DND-41 (cell line): ENCODE results near the gene GFM1.

Experiments
- ATAC-seq: fragments of 200-7000 bp; cut with Tn5 transposase; 3 replicates; pipeline ENCODE4 v1.9.1; 2021; ENCODE audit warnings: low read depth; ENCODE audit not compliant: insufficient read depth
- DNase-seq: peaks from one replicate; pipeline ENCODE4 v3.0.0-alpha.2; 2020
- H2AFZ ChIP-seq: 2 replicates; pipeline ENCODE4 v1.6.0; 2012; ENCODE audit warnings: low read depth, low read length
- H3K27ac ChIP-seq: 2 replicates; pipeline ENCODE4 v1.5.1; 2012; ENCODE audit warnings: low read length, inconsistent platforms
- H3K27me3 ChIP-seq: fragments of 200-600 bp; sonication (generic); 2 replicates; pipeline ENCODE4 v1.6.0; 2012; ENCODE audit warnings: low read length, mild to moderate bottlenecking, inconsistent platforms; ENCODE audit not compliant: insufficient read depth, poor library complexity
- H3K36me3 ChIP-seq: 2 replicates; pipeline ENCODE4 v1.5.1; 2012; ENCODE audit warnings: low read length, inconsistent platforms; ENCODE audit not compliant: insufficient read depth
- H3K4me1 ChIP-seq: 2 replicates; pipeline ENCODE4 v1.5.1; 2012; ENCODE audit warnings: mild to moderate bottlenecking, low read length; ENCODE audit not compliant: insufficient read depth
- H3K4me2 ChIP-seq: 2 replicates; pipeline ENCODE4 v1.6.0; 2012; ENCODE audit warnings: mild to moderate bottlenecking, moderate library complexity, low read length, inconsistent platforms; ENCODE audit not compliant: insufficient read depth
- H3K4me3 ChIP-seq, 2 experiments: fragments of 200-600 bp in 1 of 2; shearing (Covaris generic) in 1 of 2; 2 replicates each; pipeline ENCODE4 v1.5.1; 2012 to 2016; ENCODE audit warnings: inconsistent platforms in 2 of 2, low read length in 2 of 2, mild to moderate bottlenecking in 2 of 2, low read depth in 1 of 2, moderate library complexity in 1 of 2
- H3K79me2 ChIP-seq: 2 replicates; pipeline ENCODE4 v1.6.0; 2012; ENCODE audit warnings: low read length, inconsistent platforms; ENCODE audit not compliant: insufficient read depth
- H3K9ac ChIP-seq: 2 replicates; pipeline ENCODE4 v1.6.0; 2012; ENCODE audit warnings: low read depth, mild to moderate bottlenecking, inconsistent platforms, low read length, moderate library complexity
- H3K9me3 ChIP-seq: 2 replicates; pipeline ENCODE4 v1.5.1; 2012; ENCODE audit warnings: low read length, moderate library complexity, mild to moderate bottlenecking, inconsistent platforms; ENCODE audit not compliant: insufficient read depth, severe bottlenecking
- H4K20me1 ChIP-seq: 2 replicates; pipeline ENCODE4 v1.6.0; 2012; ENCODE audit warnings: low read length; ENCODE audit not compliant: insufficient read depth
- EZH2 ChIP-seq: IDR thresholded peaks from 3 replicates; pipeline ENCODE4 v1.6.1; 2012; ENCODE audit warnings: borderline replicate concordance, low read depth, mild to moderate bottlenecking, moderate library complexity, low read length, inconsistent platforms; ENCODE audit not compliant: severe bottlenecking
- TF ChIP-seq, protein P1 (sequence below): IDR thresholded peaks from 2 replicates; pipeline ENCODE4 v1.5.1; 2012; ENCODE audit warnings: borderline replicate concordance, low read length, moderate library complexity, mild to moderate bottlenecking; ENCODE audit not compliant: poor library complexity, severe bottlenecking; ENCODE audit errors: extremely low read depth

The GFM1 gene

DNA sequence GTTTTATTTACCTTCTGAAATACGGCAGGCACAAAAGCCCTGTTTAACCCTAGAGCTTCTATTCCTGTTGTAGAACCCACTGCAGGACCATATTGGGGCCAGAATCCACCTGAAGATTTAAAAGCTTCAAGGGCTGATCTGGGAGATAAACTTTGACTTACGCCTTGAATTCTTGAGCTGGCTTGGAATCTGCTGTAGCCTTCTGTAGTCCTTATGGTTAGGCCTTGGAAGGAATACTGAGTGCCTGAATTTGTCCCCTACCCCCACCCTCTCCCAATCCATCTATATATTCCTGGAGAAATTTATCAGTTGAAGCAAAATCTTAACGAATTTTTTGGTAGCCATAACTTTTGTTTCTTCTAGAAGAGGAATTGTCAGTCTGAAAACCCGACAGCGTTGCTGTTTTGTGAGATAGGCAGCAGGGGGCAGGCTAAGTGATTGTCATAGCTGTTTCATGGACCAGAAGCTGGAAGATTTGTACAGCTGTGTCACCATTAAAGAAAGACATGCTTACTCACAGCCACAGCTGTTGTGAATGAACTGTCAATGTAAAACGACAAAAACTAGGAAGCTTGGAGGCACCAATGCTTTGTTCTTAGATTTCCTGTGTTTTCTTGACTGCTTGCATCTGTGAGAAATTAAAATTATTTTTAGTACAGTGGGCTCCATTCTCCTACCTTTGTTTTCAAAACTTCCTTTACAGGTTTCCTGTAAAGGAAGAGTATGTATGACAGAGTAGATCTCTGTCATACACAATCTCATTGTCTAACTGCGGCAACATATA, 15.3 kb downstream of the GFM1 start:
- H3K4me3 ChIP-seq: no peak overlapping the region
- H3K4me1 ChIP-seq: no peaks in the 10 kb centered on the region
- H3K27ac ChIP-seq: no peak overlapping the region
- H4K20me1 ChIP-seq: peaks cover 3% of the 10 kb centered on the region; the same call in 1 of the 2 replicates
- H3K79me2 ChIP-seq: peaks cover 2% of the 10 kb centered on the region; the same call in 1 of the 2 replicates
- TF ChIP-seq, protein P1, sequence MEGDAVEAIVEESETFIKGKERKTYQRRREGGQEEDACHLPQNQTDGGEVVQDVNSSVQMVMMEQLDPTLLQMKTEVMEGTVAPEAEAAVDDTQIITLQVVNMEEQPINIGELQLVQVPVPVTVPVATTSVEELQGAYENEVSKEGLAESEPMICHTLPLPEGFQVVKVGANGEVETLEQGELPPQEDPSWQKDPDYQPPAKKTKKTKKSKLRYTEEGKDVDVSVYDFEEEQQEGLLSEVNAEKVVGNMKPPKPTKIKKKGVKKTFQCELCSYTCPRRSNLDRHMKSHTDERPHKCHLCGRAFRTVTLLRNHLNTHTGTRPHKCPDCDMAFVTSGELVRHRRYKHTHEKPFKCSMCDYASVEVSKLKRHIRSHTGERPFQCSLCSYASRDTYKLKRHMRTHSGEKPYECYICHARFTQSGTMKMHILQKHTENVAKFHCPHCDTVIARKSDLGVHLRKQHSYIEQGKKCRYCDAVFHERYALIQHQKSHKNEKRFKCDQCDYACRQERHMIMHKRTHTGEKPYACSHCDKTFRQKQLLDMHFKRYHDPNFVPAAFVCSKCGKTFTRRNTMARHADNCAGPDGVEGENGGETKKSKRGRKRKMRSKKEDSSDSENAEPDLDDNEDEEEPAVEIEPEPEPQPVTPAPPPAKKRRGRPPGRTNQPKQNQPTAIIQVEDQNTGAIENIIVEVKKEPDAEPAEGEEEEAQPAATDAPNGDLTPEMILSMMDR: peak; percentile 70
- TF ChIP-seq EZH2: no peak
- H2AFZ ChIP-seq: no peak overlapping the region
- H3K9me3 ChIP-seq: no peaks in the 10 kb centered on the region
- H3K4me2 ChIP-seq: no peak overlapping the region
- H3K27me3 ChIP-seq: no peaks in the 10 kb centered on the region
- DNase-seq (peak; percentile 52), ATAC-seq (peak; percentile 89)
- H3K9ac ChIP-seq: no peak overlapping the region
- H3K36me3 ChIP-seq: peaks cover 83% of the 10 kb centered on the region

DNA sequence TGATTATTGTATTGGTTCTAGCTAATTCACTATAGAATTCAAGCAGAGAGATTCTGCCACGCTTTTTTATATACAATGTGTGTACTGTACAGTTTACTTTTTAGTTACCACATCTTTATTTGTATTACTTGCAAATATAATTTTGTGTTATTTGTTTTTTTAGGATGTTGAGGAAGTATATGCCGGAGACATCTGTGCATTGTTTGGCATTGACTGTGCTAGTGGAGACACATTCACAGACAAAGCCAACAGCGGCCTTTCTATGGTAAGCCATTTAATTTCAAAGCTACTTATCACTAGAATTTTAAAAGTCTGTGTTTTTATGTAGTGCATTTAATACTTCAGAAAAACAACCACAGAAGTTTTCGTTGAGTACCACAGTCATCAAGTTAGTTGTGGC, 16.4 kb downstream of the GFM1 start:
- DNase-seq (no peak), ATAC-seq (no peak)
- H2AFZ ChIP-seq: no peak overlapping the region
- no peaks in the 10 kb centered on the region for H3K27me3 ChIP-seq
- peaks cover 85% of the 10 kb centered on the region for H3K36me3 ChIP-seq
- TF ChIP-seq, protein P1: no peak
- peaks cover 3% of the 10 kb centered on the region; the same call in 1 of the 2 replicates for H4K20me1 ChIP-seq
- H3K79me2 ChIP-seq: peaks cover under 1% of the 10 kb centered on the region; the same call in 1 of the 2 replicates
- no peak overlapping the region for H3K4me3 ChIP-seq
- H3K4me2 ChIP-seq: no peak overlapping the region
- no peaks in the 10 kb centered on the region for H3K9me3 ChIP-seq
- no peak overlapping the region for H3K9ac ChIP-seq
- no peak overlapping the region for H3K27ac ChIP-seq
- no peaks in the 10 kb centered on the region for H3K4me1 ChIP-seq

DNA sequence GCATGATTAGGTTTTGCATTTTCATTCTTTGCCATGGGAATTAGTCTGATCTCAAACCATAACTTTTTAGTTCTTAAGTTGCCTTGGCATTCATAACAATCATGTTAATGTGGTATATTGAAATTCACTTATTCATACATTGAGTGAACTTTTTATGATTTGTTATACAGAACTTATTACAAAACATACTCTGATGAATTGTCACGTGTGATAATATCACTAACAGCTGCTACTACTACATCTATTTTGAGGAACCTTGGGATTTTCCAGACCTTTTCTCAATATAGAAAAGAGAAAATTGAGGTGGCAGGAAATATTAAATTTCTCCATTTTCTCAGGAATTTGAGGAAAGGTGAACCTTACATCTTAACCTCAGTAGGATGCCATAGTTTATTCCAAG, 18.9 kb downstream of the GFM1 start:
- no peak overlapping the region for H2AFZ ChIP-seq
- no peak overlapping the region for H3K27ac ChIP-seq
- peaks cover 95% of the 10 kb centered on the region for H3K36me3 ChIP-seq
- no peak overlapping the region for H3K4me2 ChIP-seq
- no peaks in the 10 kb centered on the region for H3K4me1 ChIP-seq
- no peak for TF ChIP-seq EZH2
- TF ChIP-seq, protein P1: no peak
- no peak for ATAC-seq
- H4K20me1 ChIP-seq: peaks cover 3% of the 10 kb centered on the region; the same call in 1 of the 2 replicates
- H3K79me2 ChIP-seq: no peaks in the 10 kb centered on the region; the same call in 1 of the 2 replicates
- H3K9ac ChIP-seq: no peak overlapping the region
- no peak for DNase-seq
- H3K27me3 ChIP-seq: no peaks in the 10 kb centered on the region
- H3K9me3 ChIP-seq: no peaks in the 10 kb centered on the region
- no peak overlapping the region for H3K4me3 ChIP-seq
